ENCODE measurements around the gene IL4R. TPM values are rescaled to one million over a fixed set of nuclear protein-coding genes. Genes with fewer than 3 reads are reported as not detected.

Gene IL4R
- total and polyA plus RNA-seq, 2 experiments from 2014 or later = 6.4 to 17.6 TPM

DNA sequence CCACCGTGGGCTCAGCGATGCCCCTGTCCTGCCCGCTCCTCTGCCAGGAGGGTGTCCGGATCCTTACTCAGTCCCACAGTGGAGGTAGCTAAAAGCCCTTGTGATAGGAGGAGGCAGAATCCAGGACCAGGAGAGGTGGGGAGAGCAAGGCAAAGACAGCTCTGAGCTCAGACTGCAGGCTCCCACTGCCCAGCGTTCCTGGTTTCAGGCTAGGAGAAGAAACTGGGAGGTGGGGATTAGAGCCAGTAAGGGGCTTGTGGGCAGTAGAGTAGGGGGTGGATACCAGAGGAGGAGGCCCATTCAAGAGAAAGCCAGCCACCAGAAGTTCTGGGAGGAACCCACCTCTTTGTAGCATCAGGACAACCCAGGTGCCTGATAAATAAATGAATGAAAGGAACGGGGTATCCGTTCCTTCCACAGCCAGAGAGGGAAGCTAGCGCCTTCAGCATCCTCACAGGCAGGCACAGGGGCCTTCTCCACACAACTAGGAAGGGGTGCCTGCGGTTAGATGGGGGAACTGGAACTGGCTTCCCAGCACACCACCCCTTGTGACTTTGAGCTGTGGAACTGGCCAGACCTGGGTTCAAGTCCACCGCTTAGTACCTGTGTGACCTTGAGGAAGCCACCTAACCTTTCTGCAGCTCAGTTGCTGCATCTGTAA, 90.5 kb downstream of the IL4R start:
- Histone ChIP-seq H3K4me3 (no peak overlapping the region), H3K4me1 (ENCODE audit: insufficient read depth) (no peaks in the 10 kb centered on the region; the same call in 1 of the 2 replicates), H3K27ac (ENCODE audit: low read depth) (no peak overlapping the region), H3K36me3 (ENCODE audit: insufficient read depth) (no peaks in the 10 kb centered on the region), H3F3A (replicated peaks; ENCODE audit: low read depth) (no peaks in the 10 kb centered on the region), H3K9me2 (ENCODE audit: insufficient read depth) (no peaks in the 10 kb centered on the region; the same call in 1 of the 2 replicates), H3K4me2 (no peak overlapping the region), H3K79me2 (replicated peaks; ENCODE audit: insufficient read depth) (no peaks in the 10 kb centered on the region), H4K20me1 (replicated peaks; ENCODE audit: insufficient read depth) (no peaks in the 10 kb centered on the region), H3K27me3 (ENCODE audit: insufficient read depth) (no peaks in the 10 kb centered on the region), H2AFZ (no peak overlapping the region)
- H3K27ac Mint-ChIP-seq = no peak overlapping the region
- no peak for TF ChIP-seq POLR2AphosphoS5 (IDR thresholded peaks at IDR 0.05; ENCODE audit: low read depth)
- TF ChIP-seq ZNF331 (CRISPR knock-in tag; IDR thresholded peaks at IDR 0.05; ENCODE audit: low read depth) = no peak
- TF ChIP-seq STAT1 (IDR thresholded peaks at IDR 0.05; ENCODE audit: unreplicated experiment) = no peak
- TF ChIP-seq, protein P1, sequence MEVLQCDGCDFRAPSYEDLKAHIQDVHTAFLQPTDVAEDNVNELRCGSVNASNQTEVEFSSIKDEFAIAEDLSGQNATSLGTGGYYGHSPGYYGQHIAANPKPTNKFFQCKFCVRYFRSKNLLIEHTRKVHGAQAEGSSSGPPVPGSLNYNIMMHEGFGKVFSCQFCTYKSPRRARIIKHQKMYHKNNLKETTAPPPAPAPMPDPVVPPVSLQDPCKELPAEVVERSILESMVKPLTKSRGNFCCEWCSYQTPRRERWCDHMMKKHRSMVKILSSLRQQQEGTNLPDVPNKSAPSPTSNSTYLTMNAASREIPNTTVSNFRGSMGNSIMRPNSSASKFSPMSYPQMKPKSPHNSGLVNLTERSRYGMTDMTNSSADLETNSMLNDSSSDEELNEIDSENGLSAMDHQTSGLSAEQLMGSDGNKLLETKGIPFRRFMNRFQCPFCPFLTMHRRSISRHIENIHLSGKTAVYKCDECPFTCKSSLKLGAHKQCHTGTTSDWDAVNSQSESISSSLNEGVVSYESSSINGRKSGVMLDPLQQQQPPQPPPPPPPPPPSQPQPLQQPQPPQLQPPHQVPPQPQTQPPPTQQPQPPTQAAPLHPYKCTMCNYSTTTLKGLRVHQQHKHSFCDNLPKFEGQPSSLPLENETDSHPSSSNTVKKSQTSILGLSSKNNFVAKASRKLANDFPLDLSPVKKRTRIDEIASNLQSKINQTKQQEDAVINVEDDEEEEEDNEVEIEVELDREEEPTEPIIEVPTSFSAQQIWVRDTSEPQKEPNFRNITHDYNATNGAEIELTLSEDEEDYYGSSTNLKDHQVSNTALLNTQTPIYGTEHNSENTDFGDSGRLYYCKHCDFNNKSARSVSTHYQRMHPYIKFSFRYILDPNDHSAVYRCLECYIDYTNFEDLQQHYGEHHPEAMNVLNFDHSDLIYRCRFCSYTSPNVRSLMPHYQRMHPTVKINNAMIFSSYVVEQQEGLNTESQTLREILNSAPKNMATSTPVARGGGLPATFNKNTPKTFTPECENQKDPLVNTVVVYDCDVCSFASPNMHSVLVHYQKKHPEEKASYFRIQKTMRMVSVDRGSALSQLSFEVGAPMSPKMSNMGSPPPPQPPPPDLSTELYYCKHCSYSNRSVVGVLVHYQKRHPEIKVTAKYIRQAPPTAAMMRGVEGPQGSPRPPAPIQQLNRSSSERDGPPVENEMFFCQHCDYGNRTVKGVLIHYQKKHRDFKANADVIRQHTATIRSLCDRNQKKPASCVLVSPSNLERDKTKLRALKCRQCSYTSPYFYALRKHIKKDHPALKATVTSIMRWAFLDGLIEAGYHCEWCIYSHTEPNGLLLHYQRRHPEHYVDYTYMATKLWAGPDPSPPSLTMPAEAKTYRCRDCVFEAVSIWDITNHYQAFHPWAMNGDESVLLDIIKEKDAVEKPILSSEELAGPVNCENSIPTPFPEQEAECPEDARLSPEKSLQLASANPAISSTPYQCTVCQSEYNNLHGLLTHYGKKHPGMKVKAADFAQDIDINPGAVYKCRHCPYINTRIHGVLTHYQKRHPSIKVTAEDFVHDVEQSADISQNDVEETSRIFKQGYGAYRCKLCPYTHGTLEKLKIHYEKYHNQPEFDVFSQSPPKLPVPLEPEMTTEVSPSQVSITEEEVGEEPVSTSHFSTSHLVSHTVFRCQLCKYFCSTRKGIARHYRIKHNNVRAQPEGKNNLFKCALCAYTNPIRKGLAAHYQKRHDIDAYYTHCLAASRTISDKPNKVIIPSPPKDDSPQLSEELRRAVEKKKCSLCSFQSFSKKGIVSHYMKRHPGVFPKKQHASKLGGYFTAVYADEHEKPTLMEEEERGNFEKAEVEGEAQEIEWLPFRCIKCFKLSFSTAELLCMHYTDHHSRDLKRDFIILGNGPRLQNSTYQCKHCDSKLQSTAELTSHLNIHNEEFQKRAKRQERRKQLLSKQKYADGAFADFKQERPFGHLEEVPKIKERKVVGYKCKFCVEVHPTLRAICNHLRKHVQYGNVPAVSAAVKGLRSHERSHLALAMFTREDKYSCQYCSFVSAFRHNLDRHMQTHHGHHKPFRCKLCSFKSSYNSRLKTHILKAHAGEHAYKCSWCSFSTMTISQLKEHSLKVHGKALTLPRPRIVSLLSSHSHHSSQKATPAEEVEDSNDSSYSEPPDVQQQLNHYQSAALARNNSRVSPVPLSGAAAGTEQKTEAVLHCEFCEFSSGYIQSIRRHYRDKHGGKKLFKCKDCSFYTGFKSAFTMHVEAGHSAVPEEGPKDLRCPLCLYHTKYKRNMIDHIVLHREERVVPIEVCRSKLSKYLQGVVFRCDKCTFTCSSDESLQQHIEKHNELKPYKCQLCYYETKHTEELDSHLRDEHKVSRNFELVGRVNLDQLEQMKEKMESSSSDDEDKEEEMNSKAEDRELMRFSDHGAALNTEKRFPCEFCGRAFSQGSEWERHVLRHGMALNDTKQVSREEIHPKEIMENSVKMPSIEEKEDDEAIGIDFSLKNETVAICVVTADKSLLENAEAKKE (CRISPR knock-in tag; IDR thresholded peaks at IDR 0.05) = no peak
- no peak for TF ChIP-seq NANOG (IDR thresholded peaks at IDR 0.05; ENCODE audit: borderline replicate concordance)
- TF ChIP-seq, protein P2, sequence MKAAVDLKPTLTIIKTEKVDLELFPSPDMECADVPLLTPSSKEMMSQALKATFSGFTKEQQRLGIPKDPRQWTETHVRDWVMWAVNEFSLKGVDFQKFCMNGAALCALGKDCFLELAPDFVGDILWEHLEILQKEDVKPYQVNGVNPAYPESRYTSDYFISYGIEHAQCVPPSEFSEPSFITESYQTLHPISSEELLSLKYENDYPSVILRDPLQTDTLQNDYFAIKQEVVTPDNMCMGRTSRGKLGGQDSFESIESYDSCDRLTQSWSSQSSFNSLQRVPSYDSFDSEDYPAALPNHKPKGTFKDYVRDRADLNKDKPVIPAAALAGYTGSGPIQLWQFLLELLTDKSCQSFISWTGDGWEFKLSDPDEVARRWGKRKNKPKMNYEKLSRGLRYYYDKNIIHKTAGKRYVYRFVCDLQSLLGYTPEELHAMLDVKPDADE (IDR thresholded peaks at IDR 0.05) = no peak
- TF ChIP-seq EZH2 (IDR thresholded peaks at IDR 0.05; ENCODE audit: low read depth, unreplicated experiment) = no peak
- no peak for TF ChIP-seq EZH2phosphoT487 (IDR thresholded peaks at IDR 0.05; ENCODE audit: unreplicated experiment)
- TF ChIP-seq ZNF114 (CRISPR knock-in tag; IDR thresholded peaks at IDR 0.05) = no peak
- TF ChIP-seq, protein P3, sequence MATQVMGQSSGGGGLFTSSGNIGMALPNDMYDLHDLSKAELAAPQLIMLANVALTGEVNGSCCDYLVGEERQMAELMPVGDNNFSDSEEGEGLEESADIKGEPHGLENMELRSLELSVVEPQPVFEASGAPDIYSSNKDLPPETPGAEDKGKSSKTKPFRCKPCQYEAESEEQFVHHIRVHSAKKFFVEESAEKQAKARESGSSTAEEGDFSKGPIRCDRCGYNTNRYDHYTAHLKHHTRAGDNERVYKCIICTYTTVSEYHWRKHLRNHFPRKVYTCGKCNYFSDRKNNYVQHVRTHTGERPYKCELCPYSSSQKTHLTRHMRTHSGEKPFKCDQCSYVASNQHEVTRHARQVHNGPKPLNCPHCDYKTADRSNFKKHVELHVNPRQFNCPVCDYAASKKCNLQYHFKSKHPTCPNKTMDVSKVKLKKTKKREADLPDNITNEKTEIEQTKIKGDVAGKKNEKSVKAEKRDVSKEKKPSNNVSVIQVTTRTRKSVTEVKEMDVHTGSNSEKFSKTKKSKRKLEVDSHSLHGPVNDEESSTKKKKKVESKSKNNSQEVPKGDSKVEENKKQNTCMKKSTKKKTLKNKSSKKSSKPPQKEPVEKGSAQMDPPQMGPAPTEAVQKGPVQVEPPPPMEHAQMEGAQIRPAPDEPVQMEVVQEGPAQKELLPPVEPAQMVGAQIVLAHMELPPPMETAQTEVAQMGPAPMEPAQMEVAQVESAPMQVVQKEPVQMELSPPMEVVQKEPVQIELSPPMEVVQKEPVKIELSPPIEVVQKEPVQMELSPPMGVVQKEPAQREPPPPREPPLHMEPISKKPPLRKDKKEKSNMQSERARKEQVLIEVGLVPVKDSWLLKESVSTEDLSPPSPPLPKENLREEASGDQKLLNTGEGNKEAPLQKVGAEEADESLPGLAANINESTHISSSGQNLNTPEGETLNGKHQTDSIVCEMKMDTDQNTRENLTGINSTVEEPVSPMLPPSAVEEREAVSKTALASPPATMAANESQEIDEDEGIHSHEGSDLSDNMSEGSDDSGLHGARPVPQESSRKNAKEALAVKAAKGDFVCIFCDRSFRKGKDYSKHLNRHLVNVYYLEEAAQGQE (IDR thresholded peaks at IDR 0.05; ENCODE audit: unreplicated experiment) = no peak
- TF ChIP-seq JUNB (IDR thresholded peaks at IDR 0.05; ENCODE audit: unreplicated experiment) = no peak
- TF ChIP-seq, protein P4, sequence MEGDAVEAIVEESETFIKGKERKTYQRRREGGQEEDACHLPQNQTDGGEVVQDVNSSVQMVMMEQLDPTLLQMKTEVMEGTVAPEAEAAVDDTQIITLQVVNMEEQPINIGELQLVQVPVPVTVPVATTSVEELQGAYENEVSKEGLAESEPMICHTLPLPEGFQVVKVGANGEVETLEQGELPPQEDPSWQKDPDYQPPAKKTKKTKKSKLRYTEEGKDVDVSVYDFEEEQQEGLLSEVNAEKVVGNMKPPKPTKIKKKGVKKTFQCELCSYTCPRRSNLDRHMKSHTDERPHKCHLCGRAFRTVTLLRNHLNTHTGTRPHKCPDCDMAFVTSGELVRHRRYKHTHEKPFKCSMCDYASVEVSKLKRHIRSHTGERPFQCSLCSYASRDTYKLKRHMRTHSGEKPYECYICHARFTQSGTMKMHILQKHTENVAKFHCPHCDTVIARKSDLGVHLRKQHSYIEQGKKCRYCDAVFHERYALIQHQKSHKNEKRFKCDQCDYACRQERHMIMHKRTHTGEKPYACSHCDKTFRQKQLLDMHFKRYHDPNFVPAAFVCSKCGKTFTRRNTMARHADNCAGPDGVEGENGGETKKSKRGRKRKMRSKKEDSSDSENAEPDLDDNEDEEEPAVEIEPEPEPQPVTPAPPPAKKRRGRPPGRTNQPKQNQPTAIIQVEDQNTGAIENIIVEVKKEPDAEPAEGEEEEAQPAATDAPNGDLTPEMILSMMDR (conservative IDR thresholded peaks at IDR 0.05; ENCODE audit: low read depth in 2 of 2) = no peak
- no peak for TF ChIP-seq CREB1 (CRISPR knock-in tag; IDR thresholded peaks at IDR 0.05; ENCODE audit: low read depth)
- no peak overlapping the region for H3K4me3 Mint-ChIP-seq
- no peaks in the 10 kb centered on the region for H3K36me3 Mint-ChIP-seq (ENCODE audit: low read depth)
- H3K27me3 Mint-ChIP-seq (ENCODE audit: insufficient read depth, low read depth, poor library complexity) = peaks cover 3% of the 10 kb centered on the region
- no peaks in the 10 kb centered on the region for H3K9me3 Mint-ChIP-seq
- no peak for DNase-seq (ENCODE audit: low spot score)
- no peak for ATAC-seq
- peaks cover 13% of the 10 kb centered on the region; the same call in 2 of the 3 replicates for H3K4me1 Mint-ChIP-seq

All from GM23338 (cell line).